Measurements from ENCODE around the gene ANKS4B.

- TF ChIP-seq CTCF (optimal IDR thresholded peaks at IDR 0.05 in 1 of 3, IDR thresholded peaks at IDR 0.05 in 1 of 3, conservative IDR thresholded peaks at IDR 0.05 in 1 of 3; ENCODE audit: extremely low read depth in 1 of 3, insufficient read depth in 2 of 3, low read length in 3 of 3) (no peak), EZH2 (IDR thresholded peaks at IDR 0.05; ENCODE audit: low read length) (no peak)
These were observed 42.9 kb upstream of the ANKS4B start for GRCh38 chr16:21190599-21190998.

All from keratinocyte (primary cell).